Measurements from ENCODE around the gene ASGR1. TPM values are rescaled to one million over a fixed set of nuclear protein-coding genes. Genes with fewer than 3 reads are reported as not detected.

ASGR1 gene
- total and polyA plus RNA-seq, 7 donors = 0.08 to 0.39 (median 0.23) TPM; not detected in 2

GRCh38 chr17:7133424-7133823 lies 45.7 kb downstream of the ASGR1 start:
- H3K4me3 ChIP-seq = no peak overlapping the region
- no peaks in the 10 kb centered on the region for H3K4me1 ChIP-seq
- WGBS, 3 donors = 30 to 31% (median 30%) methylated on average over 19 of the region's 19 CpGs
- H3K27ac ChIP-seq = no peak overlapping the region
- H3K36me3 ChIP-seq (ENCODE audit: insufficient read depth in 1 of 2, low read depth in 1 of 2) = no peaks in the 10 kb centered on the region
- peaks cover 0 to 44% (median 5%) of the 10 kb centered on the region in 3 donors for H3K27me3 ChIP-seq (ENCODE audit: insufficient read depth in 3 of 3, low read length in 2 of 3)
- intact Hi-C loops (cut with DNase I) = no loop called here
- peak in 1 of 4 donors; percentile 28 for ATAC-seq
- H3K9me3 ChIP-seq = no peaks in the 10 kb centered on the region
- TF ChIP-seq CTCF (IDR thresholded peaks at IDR 0.05) = peak; percentile 7
- DNase-seq = no peak

DNA sequence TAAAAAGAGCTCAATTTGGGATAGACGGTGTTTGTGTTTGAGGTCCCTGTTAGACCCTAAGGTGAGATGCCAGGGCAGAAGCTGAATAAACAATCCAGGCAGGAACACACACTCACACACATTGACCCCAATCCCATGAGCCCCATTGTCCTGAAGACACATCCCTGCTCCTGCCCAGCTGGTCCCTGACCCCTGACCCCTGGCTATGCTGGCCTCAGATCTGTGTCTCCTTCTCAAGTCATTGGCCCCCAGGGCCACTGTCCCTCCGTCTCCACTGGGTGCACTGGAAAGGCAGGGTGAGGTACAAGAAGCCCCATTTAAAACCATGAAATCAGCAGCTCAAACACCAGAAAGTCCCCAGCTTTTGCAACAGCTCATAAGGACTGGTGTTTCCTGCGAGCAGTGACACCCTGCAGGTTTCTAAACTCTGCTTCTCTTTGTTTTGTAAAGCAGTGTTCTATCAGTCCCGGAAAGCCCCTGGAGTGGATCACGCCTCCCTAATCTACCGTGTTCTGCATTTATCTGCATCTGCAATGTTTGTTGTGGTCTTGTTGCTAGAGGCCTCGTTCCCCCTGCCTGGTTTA lies 46.6 kb downstream of the ASGR1 start:
- DNase-seq = no peak
- no peaks in the 10 kb centered on the region for H3K9me3 ChIP-seq
- intact Hi-C loops (cut with DNase I) = no loop called here
- no peaks in the 10 kb centered on the region for H3K36me3 ChIP-seq (ENCODE audit: insufficient read depth in 1 of 2, low read depth in 1 of 2)
- WGBS, 3 donors = 20 to 37% (median 28%) methylated on average over 7 of the region's 7 CpGs
- no peaks in the 10 kb centered on the region for H3K4me1 ChIP-seq
- TF ChIP-seq CTCF (IDR thresholded peaks at IDR 0.05) = no peak
- no peak overlapping the region for H3K27ac ChIP-seq
- H3K4me3 ChIP-seq = peak overlapping the region; percentile 11
- ATAC-seq = no peak
- peaks cover 0 to 38% (median 5%) of the 10 kb centered on the region in 3 donors for H3K27me3 ChIP-seq (ENCODE audit: insufficient read depth in 3 of 3, low read length in 2 of 3)

- Histone ChIP-seq H3K4me1 (no peaks in the 10 kb centered on the region), H3K27me3 (ENCODE audit: insufficient read depth in 3 of 3, low read length in 2 of 3) (peaks cover 0 to 26% (median 2%) of the 10 kb centered on the region in 3 donors), H3K4me3 (peak overlapping the region; percentile 36), H3K27ac (peak overlapping the region; percentile 4), H3K9me3 (no peaks in the 10 kb centered on the region), H3K36me3 (ENCODE audit: insufficient read depth in 1 of 2, low read depth in 1 of 2) (no peaks in the 10 kb centered on the region)
- 87 to 95% (median 94%) methylated on average over 5 of the region's 5 CpGs for WGBS, 3 donors
- intact Hi-C loops (cut with DNase I) = no loop called here
- TF ChIP-seq CTCF (IDR thresholded peaks at IDR 0.05) = no peak
- no peak for ATAC-seq
- no peak for DNase-seq
Observed at GRCh38 chr17:7131423-7131791, 47.8 kb downstream of the ASGR1 start.

DNA sequence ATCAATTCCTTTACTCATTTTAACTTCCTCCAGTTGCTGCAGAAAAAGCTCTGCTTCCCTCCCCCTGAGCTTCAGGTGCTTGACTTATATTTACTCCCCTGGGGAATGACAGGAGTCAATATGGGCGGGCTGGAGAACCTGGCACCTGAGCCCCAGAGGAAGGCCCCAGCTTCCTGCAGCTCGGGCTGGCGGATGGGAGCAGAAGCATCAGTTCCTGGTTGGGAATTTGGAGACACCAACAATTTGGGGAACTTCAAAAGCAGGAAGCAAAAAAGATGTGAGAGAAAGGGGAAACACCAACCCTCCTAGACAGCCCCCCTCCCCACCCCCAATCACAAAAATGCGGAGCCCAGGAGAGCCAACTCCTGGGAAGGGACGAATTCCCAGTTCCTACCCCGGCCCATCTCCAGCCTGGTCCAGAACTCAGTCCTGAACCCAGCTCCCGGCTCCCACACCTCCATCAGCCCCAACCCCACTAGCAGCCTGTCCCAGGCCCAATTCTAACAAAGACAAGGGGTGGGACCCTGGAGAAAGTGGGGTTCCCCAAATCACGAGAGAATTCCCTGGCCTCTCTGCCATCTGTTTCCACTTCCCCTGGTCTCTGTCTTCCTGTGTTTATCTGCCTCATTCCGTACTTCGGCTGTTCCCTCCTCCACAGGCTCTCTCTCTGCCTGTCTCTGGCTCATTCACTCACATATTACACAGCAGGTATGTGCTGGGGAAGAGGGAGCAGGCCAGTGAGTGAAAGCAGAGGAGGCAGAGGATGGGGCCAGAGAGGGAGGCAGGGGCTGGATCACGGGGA lies 48.3 kb downstream of the ASGR1 start:
- no peak for TF ChIP-seq CTCF (IDR thresholded peaks at IDR 0.05)
- Histone ChIP-seq H3K9me3 (no peaks in the 10 kb centered on the region), H3K27ac (peak overlapping the region; percentile 4), H3K27me3 (ENCODE audit: insufficient read depth in 3 of 3, low read length in 2 of 3) (peaks cover 0 to 25% (median 2%) of the 10 kb centered on the region in 3 donors), H3K36me3 (ENCODE audit: insufficient read depth in 1 of 2, low read depth in 1 of 2) (no peaks in the 10 kb centered on the region), H3K4me1 (no peaks in the 10 kb centered on the region), H3K4me3 (peak overlapping the region; percentile 36)
- ATAC-seq (no peak), DNase-seq (no peak)
- intact Hi-C loops (cut with DNase I) = no loop called here
- WGBS, 3 donors = 43 to 54% (median 51%) methylated on average over 11 of the region's 11 CpGs
